DLD1 (cell line): ENCODE measurements around the gene ACAT2.
"Not testable (repeated sequence)": the region's sequence is repeated elsewhere in the genome, so short reads cannot be mapped to it uniquely, and the experiment has no call there.

Experiments
- in situ Hi-C: cut with HindIII; loops from 2 replicates; pipeline ENCODE4 v1.10.0; 2017; ENCODE audit warnings: low sequenced_read_pairs

Gene ACAT2

DNA sequence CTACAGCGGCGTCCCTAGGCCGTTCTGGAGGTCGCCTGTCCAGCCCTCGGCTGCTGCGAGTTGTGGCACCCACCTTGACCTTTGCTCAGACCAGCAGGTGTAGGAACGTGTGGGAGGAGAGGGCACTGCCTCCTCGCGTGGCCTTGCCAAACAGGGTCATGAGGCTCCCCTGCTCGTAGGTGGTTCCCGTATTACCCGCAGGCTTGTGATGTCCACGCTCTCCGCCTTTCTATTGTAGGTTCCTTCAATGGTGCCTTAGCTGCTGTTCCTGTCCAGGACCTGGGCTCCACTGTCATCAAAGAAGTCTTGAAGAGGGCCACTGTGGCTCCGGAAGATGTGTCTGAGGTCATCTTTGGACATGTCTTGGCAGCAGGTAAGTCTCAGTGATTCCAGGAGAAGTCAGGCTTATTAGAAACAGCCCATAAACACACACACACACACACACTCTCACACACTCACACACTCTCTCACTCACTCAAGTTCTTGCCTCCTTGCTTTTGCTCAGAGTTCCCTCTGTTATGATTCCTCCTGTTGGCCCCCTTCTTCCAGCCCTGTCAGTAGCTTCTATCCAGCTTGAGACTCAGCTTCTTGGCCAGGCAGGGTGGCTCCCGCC is 942 bp downstream of the ACAT2 start:
- in situ Hi-C loops, result no loop called here

DNA sequence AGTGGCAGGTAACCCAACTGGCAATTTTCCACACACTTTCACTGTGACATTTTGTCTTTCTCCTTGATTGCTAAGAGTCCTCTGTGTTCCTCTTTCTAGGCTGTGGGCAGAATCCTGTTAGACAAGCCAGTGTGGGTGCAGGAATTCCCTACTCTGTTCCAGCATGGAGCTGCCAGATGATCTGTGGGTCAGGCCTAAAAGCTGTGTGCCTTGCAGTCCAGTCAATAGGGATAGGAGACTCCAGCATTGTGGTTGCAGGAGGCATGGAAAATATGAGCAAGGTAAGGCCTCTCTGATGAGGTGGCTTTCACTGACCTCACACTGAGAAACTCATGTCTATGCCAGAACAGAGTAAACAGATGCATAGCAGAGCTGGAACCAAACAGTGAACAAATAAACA is 5.1 kb downstream of the ACAT2 start:
- in situ Hi-C loops, result no loop called here

DNA sequence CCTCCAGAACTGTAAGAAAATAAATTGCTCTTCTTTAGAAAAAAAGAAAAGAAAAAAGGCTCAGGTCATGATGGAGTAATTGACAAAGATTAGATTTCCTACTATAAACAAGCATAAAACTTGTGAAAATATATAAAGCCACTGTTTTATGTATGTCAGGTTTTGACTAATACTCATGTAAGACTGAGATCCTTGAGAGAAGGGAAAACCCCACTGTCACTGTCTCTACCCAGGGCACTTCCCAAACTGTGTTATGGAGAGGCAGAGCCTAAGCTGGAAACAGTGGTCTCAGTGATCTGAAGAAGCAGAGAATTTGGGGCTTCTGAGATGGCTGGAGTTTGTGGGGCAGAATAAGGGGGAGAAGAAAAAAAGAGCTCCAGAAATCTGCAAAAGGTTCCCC is 7.6 kb downstream of the ACAT2 start:
- in situ Hi-C loops, result no loop called here

DNA sequence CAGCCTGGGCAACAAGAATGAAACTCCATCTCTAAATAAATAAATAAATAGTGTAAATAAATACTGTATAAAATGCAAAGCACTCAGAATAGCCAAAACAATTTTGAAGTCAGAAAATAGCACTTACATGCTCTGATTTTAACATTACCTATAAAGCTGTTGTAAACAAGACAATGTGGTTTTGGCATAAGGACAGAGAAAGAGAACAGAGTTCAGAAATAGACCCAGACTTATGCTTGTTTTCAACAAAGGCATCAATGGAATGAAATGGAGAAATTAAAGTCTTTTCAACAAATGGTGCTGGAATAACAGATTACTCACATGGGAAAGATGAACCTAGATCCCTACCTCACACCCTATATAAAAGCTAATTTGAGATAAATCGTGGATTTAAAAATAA is 10.4 kb downstream of the ACAT2 start:
- in situ Hi-C loops, result no loop called here

DNA sequence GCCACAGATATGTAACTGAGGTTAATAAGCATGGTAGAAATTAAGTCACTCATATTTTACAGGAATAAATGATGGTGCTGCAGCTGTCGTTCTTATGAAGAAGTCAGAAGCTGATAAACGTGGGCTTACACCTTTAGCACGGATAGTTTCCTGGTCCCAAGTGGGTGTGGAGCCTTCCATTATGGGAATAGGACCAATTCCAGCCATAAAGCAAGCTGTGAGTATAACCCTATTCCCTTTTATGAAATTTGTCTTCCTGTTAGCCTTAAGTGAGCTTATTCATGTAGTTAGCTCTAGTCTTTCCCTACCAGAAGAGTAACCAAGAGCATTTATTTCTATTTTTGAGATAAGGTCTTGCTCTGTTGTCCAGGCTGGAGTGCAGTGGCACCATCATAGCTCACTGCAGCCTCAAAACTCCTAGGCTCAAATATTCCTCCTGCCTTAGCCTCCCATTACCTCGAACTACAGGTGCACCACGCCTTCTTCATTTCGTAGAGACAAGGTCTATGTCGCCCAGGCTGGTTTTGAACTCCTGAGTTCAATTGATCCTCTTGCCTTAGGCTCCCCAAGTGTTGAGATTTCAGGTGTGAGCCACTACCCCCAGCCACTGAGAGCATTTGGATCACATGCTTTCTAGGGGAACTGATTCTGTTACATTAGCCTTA is 15.5 kb downstream of the ACAT2 start:
- in situ Hi-C loops, result no loop called here

DNA sequence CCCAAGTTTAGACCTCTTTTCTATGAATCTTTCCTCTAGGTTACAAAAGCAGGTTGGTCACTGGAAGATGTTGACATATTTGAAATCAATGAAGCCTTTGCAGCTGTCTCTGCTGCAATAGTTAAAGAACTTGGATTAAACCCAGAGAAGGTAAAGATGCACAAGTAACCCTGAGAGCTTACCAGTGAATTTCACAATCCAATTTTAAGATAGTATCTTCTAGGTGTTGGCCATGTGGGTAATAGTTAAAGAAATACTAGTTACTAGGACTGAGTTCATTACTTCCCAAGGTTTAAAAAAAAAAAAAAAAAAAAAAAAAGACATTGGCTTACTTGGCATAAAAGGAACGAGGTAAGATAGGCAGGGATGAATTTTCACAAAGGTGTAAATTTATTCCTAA is 16.3 kb downstream of the ACAT2 start:
- in situ Hi-C loops, result no loop called here

DNA sequence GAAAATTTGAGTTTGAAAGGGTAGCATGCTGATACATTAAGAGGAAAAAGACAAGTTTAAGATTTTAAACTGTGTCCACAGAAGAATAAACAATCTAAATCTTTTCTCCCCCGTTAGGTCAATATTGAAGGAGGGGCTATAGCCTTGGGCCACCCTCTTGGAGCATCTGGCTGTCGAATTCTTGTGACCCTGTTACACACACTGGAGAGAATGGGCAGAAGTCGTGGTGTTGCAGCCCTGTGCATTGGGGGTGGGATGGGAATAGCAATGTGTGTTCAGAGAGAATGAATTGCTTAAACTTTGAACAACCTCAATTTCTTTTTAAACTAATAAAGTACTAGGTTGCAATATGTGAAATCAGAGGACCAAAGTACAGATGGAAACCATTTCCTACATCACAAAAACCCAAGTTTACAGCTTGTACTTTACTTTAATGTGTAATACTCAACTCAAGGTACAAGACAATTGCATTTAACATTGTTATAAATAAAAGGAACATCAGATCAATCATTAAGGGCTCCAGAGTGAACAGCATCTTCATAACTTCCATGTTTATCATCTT is 16.8 kb downstream of the ACAT2 start:
- in situ Hi-C loops, result no loop called here

DNA sequence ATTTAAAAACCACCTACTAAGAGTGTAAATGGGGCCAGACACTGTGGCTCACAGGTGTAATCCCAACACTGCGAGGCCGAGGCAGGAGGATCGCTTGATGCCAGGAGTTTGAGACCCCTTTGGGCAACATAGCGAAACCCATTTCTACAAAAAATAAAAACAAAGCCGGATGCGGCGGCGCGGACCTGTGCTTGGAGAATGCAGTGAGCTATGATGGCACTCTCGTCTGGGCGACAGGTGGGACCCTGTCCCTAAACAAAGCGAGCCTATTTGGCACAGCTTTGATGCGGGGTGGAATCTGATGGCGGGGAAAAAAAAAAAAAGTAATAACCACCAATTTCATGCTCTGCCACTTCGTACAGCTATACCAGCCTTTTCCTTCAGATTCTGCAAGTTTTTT is 26.4 kb downstream of the ACAT2 start:
- in situ Hi-C loops, result no loop called here

DNA sequence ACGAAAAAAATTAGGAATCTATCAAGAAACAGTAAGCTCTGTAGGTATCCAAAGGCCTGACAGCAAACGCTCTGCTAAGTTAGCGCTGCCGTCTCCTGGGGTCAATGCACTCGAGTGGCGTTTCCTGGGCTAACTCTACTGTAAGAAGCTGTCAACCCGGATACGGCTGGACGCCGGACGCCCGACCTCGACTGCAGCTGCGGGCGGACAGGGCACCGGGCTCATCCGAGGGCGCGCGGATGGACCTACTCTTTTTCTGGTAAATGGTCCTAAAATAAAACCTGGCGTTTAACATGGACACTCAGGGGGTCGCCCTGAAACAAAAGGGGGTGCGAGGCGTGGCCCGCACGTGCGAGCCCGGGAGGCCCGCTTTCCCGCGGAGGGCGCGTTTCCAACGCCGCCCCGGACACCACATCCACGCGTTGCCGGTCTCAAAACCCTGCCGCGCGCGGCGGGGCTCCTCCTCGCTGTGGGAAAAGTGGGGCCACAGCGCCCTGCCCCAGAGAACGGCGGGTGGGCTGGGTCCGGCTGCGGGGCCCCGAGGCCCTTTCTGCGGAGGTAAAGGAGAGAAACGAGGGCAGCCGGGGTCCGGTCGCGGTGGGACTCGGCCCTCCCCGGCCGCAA is 27.0 kb downstream of the ACAT2 start:
- in situ Hi-C loops, result no loop called here

DNA sequence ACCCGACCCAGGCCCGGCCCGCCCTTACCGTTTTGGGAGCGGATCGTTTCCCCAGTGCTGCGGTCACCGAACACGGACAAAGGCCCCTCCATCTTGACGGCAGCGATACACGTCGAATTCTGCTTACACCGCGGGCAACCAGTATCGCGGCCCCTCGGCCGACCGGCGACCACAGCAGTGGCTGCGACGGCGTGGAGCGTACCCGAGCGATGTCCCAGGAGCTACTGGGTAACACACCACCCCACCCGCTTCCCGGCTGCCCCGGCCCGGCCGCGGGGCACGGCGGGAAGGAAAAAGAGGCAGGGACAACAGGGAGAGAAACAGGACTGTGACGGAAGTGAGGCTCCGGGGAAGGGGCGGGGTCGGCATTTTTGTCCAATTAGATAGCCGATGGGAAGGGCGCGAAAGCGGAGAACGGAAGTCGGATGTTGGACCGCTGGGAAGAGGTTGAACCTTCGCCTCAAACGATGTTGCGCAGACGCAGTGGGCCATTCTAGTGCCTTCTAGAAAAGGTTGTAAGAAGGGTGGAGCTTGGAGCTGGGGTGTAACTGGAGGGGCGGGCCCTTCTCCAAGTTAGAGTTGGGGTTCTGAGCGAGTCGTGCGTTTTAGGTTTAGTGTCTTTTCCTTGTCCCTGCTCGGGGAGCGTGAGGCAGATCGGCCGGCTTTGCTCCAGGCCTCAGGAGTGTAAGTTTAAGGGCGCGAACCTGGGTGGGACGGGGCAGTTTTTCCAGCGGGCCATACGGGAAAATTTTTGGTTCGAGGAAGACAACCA is 27.7 kb downstream of the ACAT2 start, which contains the start of gene TCP1:
Gene TCP1, minus strand, starts transcription at position 226 of the 772 bp plus-strand sequence. Its CDS starts 134 bp downstream, at position 92.
- in situ Hi-C loops, result no loop called here

DNA sequence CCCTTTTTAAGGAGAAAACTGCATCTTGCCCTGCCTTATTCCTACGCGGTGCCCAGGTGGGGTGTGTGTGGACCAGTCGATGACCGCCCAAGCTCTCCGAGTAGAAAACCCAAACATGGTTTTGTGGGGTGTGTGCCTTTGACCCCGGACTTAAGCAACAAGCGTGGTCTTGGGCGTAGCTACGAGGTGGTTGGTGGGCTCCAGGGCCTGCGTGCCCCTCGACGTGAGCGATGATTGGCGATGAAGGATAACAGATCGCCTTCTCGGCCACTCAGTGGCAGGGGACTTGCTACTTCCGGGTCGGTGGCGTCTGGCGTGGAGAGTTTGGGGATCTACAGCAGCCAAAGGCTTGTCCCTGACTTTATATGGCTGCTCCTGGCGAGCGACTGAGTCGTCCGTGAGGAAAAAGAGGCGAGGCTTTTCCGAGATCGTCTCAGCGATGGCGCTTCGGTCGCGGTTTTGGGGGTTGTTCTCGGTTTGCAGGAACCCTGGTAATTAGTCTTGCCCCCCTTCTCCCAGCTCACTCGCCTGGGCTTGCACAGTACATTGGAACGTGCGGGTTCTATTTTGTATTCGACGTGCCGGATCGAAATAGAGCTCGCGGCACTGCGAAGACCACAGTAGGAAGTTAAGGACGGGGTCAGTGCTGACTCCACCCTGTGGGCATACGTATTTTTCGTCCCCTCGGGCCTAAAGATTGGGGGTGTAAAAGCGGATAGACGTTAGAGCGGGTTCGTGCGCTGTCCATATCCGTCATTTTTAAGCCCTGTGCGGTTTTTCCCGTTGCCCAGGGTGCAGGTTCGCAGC is 28.5 kb downstream of the ACAT2 start, which contains the start of gene MRPL18:
Gene MRPL18, plus strand, starts transcription at position 319 of the 807 bp plus-strand sequence. Its CDS starts 121 bp downstream, at position 440.
- in situ Hi-C loops, result no loop called here

DNA sequence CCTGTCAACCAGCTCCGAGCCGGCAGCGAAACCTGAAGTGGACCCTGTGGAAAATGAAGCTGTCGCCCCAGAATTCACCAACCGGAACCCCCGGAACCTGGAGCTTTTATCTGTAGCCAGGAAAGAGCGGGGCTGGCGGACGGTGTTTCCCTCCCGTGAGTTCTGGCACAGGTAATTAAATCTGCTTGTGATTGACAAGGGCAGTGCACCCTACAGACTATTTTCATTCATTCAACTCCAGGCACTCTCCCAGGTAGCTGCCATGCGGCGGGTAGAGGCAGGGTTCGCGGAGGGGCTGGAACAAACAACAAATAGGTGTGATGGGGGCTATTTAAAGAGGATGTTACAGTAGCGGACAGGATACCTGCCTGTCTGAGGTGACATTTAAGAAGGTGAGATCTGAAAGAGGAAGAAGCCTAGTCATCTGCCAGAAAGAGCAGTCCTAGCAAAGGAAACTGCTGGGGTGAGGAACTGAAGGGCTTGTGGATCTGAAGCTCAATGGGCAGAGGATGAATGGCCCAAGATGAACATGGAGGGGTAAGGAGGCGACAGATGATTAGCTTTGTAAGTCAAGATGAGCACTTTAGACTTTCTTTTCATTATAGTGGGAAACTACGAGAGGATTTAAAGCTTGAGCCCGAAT is 29.2 kb downstream of the ACAT2 start:
- in situ Hi-C loops, result no loop called here

DNA sequence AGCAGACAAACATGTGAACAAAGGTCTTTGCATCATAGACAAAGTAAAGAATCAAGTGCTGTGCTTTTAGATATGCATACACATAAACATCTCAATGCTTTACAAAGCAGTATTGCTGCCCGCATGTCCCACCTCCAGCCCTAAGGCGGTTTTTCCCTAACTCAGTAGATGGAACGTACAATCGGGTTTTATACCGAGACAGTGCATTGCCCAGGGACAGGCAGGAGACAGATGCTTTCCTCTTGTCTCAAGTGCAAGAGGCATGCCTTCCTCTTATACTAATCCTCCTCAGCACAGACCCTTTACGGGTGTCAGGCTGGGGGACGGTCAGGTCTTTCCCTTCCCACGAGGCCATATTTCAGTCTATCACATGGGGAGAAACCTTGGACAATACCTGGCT is 33.1 kb downstream of the ACAT2 start:
- in situ Hi-C loops, result not testable (repeated sequence)

DNA sequence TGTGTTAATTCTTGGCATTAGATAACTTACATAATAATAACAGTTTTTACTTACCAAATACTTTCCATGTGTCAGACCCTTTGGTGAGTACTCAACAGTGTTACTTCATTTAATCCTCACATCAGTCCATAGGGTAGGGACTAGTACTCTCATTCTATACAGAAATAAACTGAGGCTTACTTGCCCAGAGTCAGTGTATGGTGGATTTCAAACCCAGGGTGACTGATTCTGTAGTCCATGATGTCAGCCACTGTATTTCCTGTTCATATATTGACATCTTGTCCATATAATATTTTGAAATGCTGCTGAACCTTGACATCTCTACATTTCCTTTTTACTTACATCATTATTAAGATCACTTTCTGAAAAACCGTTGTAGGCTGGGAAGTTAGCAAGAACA is 35.7 kb downstream of the ACAT2 start:
- in situ Hi-C loops, result no loop called here

DNA sequence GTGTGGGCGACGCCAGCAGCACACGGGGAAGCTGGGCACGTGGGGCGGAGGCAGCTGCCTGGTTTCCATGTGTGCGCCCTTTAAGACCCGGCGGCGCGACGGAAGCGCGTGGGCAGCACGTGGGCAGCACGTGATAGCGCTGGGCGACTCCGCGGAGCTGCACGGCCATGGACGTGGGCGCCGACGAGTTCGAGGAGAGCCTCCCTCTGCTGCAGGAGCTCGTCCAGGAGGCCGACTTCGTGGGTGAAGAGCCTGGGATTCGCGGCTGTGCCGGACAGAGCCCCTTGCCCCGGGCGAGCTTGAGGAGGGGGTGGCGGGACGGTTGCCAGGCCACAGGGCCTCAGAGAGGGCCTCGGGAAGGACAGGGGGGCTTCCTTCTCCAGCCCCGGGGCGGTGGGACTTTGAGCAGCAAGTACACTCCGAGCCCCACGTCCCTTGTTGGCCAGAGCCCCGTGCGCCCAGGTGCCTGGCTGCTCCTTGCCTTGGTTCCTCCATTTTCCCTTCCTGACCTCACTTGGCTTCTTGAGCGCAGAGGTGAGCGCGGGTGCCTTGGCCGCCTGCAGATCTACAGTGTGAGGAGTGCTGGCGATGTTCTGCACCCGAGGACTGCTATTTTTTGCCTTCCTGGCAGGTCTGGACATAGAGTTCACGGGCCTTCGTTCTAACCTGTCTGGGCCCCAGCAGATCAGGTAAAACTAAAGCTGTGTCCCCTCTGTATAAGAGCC is 38.5 kb downstream of the ACAT2 start, which contains the start of gene PNLDC1:
Gene PNLDC1, plus strand, starts transcription at position 136 of the 725 bp plus-strand sequence. Its CDS starts 32 bp downstream, at position 168.
- in situ Hi-C loops, result no loop called here

DNA sequence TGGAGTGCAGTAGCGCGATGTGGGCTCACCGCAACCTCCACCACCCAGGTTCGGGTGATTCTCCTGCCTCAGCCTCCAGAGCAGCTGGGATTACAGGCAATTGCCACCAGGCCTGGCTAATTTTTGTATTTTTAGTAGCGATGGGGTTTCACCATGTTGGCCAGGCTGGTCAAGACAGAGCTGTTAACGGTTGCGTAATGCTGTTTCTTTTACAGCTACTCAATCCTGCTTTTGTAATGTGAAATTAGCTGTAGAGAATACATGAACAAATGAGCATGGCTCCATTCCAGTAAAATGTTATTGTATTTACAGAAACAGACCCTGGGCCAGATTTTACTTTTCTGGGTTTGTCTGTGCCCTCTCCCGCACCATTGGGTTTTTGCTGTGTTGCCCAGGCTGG is 40.1 kb downstream of the ACAT2 start:
- in situ Hi-C loops, result no loop called here

DNA sequence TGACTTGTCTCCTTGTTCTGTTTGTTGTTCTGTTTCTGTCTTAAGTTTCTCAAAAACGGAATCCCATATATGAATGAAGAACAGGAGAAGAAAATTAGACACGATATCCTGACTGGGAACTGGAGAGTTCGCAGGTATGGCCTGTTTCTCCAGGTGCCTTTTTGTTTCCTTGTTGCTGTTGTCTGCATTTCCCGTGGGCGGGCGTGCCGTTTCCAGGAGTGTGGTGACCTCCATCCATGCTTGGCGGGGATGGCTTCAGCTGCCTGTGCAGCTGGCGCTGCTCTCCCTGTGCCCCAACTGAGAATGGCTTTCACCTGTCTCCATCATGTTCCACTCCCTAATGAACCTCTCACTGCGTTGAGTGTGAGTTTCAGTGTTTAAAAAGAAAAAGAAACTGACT is 42.7 kb downstream of the ACAT2 start:
- in situ Hi-C loops, result no loop called here

DNA sequence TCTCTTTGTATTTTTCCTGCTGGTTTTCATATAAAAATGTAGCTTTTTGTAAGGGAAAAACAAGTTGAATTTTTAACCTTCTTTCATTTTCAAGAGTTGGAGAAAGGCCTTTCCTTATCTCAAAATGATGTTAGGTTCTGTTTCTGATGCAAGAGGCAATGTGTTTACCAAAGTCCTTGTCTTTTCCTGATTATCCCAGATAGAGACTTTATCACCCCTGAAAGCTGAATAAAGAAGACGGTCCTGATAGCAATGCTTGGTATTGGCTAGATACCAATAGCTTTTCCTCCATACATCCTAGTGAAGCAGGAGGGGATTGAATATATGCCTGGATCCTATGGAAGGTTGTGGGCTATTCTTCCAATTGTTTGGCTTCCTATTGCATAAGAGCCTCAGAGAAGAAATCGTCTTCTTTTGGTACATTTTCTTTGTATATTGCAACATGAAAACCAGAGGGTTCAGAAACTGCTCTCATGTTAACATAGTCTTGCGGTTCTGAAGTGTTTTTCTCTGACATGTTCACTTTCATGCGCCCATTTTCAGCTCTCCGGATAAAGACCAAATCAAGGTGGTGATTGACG is 43.7 kb downstream of the ACAT2 start:
- in situ Hi-C loops, result no loop called here

DNA sequence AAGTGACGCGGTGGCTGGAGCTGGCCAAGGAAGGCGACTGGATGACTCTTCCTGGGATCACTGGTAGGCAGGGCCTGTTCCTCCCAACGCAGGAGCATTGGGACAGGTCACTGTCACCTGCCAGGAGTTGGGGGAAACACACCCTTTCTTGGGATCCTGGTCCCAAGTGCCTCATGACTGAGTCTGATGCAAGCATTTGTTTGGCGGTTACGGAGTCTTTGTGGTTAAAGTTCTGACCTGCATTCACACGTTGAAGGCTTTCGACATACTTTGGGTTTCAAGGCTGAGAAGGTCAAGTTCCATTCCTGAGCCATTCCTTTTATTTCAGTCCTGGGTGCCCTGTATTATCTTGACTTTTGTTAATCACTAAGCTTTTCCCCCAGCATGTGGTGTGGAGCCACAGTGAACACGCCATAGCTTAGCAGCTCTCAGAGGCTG is 44.2 kb downstream of the ACAT2 start:
- in situ Hi-C loops, result no loop called here
